ENCODE results near the gene ATP6V1E1.

DNA sequence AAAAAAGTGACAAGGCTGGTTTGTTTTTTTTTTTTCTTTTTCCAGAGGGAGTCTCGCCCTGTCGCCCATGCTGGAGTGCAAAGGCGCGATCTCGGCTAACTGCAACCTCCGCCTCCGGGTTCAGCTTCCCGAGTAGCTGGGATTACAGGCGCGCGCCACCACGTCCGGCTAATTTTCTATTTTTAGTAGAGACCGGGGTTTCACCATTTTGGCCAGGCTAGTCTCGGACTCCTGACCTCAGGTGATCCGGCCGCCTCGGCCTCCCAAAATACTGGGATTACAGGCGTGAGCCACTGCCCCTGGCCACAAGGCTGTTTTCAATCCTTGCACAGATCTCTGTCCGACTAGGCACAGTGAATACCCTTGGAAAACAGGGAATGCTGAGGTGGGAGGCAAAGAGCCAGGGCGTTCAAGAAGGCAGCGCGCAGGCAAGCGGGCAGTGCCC lies 566 bp downstream of the ATP6V1E1 start:
- TF ChIP-seq EZH2phosphoT487 (IDR thresholded peaks at IDR 0.05; ENCODE audit: low read length) = no peak
- TF ChIP-seq, protein P1, sequence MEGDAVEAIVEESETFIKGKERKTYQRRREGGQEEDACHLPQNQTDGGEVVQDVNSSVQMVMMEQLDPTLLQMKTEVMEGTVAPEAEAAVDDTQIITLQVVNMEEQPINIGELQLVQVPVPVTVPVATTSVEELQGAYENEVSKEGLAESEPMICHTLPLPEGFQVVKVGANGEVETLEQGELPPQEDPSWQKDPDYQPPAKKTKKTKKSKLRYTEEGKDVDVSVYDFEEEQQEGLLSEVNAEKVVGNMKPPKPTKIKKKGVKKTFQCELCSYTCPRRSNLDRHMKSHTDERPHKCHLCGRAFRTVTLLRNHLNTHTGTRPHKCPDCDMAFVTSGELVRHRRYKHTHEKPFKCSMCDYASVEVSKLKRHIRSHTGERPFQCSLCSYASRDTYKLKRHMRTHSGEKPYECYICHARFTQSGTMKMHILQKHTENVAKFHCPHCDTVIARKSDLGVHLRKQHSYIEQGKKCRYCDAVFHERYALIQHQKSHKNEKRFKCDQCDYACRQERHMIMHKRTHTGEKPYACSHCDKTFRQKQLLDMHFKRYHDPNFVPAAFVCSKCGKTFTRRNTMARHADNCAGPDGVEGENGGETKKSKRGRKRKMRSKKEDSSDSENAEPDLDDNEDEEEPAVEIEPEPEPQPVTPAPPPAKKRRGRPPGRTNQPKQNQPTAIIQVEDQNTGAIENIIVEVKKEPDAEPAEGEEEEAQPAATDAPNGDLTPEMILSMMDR (IDR thresholded peaks at IDR 0.05; ENCODE audit: low read length) = no peak

All from MM.1S (cell line).